ENCODE results near the gene TSEN2.
"Not testable (repeated sequence)": the region's sequence is repeated elsewhere in the genome, so short reads cannot be mapped to it uniquely, and the experiment has no call there.

TSEN2 gene

DNA sequence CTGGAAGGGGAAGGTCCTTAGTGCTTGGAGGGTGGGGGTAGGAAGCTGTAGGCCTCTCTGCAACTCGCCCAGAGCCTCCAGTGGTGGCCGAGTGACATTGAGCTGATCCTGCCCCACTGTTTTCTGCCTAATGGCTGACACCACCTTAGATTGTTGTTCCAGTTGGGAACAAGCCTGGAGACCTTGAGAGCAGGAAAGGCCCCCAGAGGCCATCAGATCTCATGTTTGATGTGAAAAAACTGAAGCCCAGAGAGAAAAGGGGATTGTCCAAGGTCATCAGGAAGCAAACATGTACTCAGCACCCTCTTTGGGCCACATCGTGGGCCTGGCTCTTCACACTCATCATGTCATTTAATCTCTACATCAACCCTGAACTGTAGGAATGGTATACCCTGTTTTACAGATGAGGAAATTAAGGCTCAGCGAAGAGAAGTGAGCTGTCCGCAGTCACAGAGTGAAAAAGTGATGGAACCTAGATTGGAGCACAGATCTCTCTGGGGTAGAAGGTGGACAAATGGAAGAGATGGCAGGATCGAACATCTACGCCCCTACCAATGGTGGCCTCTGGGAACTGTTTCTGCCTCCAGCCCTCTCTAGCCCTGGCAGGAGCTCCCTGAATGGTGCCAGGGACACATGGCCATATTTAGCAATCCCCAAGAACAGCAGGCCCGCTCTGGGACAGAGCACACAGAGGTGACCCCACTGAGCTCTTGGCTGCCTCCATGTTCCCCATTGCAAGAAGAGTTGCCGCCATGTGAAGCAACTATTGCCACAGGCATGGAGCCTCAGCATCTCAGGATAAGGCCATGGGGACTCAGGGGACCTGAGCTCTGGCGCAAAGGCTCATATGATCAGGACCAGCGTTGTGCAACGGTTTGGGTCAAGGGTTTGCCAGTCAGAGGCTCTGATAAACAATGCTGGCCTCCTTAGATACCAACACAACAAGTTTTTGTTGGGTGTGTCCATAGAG lies 31.6 kb upstream of the TSEN2 start:
- DNase-seq, result no peak

DNA sequence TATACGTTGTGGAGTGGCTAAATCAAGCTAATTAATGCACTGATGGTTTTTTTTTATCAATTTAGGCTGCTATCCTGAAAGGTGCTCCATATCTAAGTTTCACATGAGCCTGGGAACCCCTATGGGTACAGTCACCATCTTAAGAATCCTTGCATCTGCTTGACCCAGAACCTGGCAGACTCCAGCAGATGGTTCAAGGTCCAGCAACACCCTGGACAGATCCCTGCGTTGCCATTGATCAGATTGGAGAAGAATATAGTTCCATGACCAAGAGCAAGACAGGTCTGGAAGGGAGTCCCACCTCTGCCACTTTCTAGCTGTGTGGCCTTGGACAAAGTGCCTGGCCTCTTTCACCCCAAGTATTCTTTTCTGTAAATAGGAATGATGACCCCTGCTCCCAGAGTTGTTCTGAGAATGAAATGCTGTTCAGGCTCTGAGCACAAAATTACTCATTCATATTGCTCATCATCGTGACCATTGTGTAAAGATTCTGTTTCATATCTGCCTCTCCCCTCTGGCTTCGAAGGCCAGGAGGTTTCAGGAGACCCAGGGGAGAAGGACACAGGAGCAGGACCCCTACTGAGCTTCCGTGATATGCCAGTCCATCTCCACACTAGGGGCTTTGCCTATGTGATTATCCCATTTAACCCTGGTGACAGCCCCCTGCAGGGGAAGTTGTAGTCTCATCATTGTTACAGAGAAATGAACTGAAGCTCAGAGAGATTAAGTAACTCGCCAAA lies 30.0 kb upstream of the TSEN2 start:
- no peak for DNase-seq

DNA sequence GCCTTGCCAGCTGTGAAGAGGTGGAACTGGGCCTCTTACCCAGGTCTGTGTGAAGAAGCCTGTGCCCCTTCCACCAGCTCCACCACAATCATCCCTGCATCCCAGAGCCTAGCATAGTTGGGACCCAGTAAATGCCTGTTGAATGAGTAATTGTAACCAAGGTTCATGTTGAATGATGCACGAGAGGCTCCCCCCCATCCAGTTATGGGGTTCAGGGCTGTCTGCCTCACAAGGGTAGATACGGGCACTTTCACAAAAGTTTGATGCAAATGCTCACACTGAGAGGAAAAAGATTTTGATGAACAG lies 29.5 kb upstream of the TSEN2 start:
- DNase-seq, result no peak

DNA sequence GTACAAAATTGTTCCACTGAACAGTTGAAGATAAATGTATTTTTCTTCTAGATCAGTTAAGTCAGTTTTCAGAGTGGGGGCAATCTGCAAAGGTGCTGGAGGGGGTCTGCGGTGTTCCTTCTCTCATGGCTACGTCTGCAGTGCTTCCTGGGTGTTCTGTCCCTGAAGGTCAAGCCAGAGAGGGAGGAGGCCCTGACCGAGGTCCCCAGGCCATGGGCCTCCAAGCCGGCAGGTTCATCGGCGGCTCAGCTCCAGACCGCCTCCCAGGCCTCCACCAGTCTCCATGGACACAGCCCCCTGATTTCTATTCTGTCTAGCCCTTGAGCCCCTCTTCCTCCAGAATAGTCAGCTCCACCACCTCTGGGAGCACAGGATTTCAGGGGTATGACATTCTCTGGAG lies 28.5 kb upstream of the TSEN2 start:
- DNase-seq, result no peak

DNA sequence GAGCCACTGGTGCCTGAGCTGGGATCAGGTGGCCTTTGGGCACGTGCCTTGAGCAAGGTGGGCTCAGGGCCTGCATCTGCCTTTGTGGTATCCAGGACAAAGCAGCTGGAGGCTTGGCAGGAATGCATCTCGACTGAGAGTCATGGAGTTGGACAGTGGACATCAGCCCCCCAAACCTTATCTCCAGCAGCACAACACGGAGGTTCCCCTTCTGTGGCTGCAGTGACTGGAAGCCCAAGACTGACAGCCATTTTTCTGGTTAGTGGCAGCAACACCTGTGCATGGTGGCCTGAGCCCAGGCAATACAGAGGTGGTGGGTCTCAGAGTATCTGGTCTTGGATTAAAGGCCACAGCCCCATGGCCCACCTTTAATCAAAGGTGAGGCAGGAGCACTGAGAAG lies 27.8 kb upstream of the TSEN2 start:
- DNase-seq, result no peak

DNA sequence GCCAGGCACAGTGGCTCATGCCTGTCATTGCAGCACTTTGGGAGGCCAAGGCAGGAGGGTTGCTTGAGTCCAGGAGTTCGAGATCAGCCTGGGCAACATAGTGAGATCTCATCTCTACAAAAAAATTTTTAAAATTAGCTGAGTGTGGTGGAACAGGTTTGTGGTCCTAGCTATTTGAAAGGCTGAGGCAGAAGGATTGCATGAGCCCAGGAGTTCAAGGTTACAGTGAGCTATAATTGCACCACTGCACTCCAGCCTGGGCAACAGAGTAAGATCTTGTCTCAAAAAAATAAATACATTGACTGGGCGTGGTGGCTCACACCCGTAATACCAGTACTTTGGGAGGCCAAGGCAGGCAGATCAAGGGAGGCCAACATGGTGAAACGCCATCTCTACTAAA lies 26.9 kb upstream of the TSEN2 start:
- DNase-seq, result not testable (repeated sequence)

DNA sequence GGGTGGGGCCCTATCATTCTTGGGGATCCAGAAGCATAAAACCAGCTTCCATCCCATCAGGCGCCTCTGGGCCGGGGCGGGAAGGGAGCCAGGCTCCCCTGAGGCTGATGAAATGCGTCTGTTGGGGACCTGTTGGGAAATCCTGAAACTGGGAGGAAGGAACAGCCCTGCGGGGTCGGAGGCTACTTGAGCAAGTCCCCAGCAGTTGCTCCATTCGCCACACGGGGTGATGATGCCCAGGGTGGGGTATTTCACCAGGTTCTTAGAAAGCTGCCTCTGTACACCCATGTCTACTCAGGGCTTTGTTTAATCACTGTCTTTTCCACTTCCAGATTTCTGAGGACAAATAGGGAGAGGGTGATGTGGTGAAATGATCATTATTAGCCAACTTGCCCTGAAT lies 25.4 kb upstream of the TSEN2 start:
- DNase-seq, result no peak

DNA sequence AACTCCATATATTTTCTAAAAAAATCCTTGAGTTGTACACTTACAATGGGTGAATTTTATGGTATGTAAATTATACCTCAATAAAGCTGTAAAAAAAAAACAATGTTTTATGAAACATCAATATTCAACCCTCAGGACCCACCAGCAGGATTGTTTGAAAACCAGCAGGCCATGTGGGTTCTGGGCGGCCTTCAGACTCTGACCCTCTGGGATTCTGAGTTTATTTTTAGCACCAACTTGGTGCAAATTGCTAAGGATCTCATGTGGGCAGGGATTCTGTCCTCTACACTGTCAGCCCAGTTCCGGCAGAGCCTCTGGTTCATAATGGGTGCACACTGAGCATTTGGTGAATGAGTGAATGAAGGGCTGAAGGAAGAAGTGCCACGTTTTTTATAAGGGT lies 24.2 kb upstream of the TSEN2 start:
- DNase-seq, result no peak

DNA sequence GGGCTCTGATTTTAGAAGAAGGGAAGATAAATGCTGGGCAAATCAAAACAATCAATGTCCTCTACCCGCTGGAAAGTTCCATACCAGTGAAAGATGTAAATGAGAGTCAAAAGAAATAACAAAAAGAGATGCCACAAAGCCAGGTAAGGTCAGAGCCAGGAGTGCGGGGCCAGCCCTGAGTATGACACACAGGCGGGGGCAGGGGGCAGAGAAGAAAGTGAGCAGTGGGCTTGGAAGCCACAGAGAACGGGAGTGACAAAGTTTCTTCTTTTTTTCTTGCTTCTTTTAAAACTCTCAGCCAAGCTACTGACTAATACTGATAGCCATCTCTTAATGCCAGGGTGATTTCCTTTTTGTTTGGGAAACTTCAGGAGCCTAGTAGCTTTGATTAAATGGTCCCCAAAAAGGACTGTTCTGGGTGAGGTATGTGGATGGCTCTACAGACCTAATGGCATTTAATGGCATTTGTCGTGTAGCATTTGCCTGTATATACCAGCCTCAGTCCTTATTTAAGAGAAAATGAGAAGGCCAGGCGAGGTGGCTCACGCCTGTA lies 23.1 kb upstream of the TSEN2 start:
- DNase-seq, result no peak

DNA sequence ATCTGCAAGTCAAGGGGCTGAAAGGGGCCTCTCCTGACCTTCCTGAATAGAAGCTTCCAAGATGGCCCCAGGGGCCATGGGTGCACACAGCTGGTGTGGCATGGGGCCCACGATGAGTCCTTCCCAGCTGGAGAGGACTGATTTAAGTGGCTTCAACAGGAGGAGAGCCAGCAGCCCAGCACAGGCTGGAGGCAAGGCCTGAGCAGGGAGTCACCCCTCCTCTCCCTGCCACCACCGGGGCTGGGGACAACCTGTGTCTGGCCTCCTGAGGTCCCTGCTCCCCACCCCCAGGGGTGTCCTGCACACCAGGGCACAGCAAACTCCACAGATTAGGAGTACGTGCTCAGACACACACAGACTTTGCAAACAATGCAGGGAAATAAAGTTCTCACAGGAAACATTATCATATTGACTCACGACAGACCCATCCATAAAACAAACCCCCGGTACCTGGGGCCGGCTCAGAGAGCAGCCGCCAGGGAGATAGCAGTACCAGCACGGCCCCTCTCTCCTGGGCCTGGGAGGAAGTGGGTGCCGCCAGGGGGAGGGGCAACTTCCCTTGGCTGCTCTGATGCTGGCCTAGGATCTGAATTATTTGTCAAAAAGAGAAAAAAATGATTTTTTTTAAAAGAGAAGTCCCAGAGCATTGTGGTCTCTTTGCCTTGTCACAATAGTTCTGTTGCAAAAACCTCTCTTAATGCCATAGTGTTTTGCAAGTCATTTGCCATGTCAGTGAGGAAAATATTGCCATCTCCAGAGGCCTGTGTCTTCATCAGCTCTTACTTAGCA lies 21.9 kb upstream of the TSEN2 start:
- no peak for DNase-seq

DNA sequence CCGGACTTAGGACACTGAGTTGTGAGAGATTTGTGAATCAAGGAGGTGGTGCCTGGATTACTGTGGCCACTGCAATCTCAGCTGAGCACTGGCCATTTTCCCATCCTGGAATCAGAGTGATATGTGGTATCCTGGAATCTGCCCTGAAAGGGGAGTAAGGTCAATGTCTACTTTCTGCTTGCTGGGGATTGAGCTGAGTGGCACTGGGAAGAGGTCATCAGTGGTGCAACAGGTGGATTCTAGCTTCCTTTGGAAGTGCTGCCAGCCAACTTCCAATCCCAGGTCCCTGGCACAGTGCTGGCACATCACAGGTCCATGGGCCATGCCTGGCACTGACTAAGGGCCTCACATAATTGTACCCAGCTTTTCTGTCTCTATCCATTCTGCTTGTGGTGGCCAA lies 20.6 kb upstream of the TSEN2 start:
- DNase-seq, result no peak

DNA sequence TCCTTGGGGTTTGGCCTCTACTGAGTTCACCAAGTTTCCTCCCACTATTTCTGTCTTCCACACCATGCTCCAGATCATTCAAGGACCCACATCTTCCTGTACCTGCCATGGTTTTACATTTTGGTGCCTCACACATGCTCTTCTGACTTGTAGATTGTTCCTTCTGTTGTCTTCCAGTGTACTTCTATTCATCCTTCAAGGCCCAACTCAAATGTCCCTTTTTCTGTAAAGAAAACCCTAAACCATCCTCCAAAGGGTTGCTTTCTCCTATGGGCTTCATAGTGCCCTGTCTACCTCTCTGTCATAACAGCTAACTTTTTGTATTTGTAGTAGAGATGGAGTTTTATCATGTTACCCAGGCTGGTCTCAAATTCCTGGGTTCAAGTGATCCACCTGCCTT lies 20.1 kb upstream of the TSEN2 start:
- DNase-seq, result no peak

DNA sequence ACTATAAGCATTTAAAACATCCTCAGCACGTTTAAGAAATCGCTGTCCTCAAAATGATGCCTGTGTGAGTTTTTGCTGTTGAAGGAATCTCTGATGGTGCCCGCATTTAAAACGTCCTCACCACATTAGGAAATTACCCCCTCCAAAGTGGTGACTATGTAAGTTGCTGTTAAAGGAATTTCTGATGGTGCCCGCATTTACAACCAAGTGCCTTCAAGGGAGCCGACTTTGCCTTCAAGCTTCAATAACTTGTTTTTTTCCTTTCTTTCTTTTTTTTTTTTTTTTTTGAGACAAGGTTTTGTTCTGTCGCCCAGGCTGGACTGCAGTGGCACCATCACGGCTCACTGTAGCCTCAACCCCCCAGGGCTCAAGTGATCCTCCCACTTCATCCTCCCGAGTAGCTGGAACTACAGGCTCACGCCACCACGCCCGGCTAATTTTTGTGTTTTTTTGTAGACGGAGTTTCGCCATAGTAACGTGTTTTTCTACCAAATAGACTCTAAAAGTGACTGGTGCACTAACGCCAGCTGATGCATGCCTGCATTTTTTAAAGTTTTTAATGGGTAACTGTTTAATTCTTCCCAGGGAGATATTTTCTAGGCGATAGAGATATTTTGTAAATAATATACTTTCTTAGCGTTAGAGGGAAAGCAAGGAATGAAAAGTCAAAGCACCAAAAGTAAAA lies 19.0 kb upstream of the TSEN2 start:
- no peak for DNase-seq

DNA sequence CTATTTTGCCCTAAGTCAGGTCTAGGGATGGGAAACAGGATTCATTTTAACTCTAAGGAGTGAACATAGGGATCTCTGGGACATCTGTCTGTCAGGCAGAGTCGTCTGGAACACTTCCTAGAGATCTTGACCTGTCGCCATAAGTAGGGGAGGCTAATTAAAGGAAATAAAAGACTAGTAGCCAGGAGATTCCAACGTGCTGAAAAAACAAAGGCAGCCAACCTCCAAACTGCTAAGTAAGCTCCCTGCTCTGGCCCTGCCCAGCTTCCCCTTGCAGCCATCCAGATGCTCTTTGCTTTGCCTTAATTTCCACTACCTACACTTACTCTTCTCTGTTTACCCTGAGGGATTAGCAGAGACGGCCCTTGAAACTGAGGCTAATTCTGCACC lies 18.4 kb upstream of the TSEN2 start:
- DNase-seq, result no peak

DNA sequence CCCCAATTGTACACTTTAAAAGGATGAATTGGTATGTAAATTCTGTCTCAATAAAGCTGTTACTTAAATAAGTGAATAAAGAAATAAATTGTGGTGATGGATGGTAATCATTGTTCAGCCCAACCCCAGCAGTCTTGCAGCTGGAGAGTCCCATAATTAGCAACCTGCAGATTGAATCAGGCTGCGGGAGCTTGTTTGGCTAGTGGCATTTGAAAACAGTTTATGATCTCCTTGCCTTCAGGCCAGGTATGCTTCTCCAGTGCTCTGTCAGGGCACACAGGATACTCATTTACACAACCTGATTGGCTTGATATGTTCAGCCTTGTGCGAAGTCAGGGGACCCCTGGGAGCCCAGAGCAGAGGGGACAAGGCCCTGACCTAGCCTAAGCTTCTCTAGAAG lies 16.5 kb upstream of the TSEN2 start:
- DNase-seq, result no peak

DNA sequence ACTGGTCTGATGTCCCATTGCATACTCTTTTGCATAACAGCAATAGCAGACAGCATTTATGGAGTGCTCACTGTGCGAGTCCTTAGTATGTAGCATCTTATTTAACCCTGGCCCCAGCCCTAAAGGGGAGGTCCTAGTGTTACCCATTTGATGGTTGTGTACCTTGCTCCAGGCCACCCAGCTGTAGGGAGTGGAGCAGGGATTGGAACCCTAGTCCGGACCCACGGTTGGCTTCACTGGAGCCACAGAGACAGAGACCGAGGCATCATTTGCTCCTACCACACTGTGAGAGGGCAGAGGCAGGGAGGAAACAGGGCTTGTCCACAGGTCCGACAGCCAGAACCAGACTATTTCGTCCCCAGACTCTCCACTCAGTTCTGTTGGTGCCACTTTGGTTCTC lies 16.0 kb upstream of the TSEN2 start:
- DNase-seq, result no peak

DNA sequence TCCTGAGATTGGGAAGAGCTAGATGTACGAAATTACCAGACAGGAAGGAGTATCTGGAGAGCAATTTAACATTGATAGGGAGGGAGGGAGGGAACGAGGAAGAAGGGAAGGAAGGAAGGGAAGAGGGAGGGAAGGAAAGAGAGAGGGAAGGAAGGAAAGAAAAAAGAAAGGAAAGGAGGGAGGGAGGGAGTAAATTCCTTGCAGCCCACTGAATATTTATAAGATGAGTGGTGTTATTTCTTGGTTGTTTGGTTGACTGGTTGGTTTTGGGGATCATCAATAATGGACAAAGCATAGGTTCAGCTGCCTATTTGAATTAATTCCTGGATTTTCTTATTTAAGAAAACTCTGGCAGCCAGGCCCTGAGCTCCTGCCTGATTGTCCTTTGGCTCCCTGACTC lies 15.5 kb upstream of the TSEN2 start:
- DNase-seq, result no peak

DNA sequence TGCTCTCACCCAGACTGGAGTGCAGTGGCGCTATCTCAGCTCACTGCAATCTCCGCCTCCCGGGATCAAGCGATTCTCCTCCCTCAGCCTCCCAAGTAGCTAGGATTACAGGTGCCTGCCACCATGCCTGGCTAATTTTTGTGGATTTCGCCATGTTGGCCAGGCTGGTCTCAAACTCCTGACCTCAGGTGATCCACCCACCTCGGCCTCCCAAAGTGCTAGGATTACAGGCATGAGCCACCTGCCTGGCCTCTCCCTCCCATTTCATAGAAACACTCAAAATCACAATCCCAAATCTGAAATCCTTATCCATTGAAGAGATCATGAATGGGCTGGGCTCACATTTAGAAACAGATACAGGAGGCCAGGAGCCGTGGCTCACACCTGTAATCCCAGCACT lies 15.1 kb upstream of the TSEN2 start:
- DNase-seq, result not testable (repeated sequence)

DNA sequence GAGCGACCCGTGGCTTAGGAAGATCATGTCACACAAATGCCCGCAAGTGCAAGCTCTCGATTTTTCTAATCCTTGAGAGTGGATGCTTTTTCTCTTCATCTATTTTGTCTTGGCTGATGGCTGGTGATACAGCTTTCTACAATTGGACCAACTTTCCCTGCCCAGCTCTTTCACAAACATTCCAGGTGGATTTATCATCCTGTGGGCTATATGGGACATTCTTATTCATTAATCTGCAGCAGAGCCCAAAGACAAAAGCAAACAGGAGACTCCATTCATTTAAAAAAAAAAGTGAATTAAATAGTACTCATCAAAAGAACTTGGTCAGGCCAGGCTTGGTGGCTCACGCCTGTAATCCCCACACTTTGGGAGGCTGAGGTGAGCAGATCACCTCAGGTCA lies 14.2 kb upstream of the TSEN2 start:
- DNase-seq, result no peak

DNA sequence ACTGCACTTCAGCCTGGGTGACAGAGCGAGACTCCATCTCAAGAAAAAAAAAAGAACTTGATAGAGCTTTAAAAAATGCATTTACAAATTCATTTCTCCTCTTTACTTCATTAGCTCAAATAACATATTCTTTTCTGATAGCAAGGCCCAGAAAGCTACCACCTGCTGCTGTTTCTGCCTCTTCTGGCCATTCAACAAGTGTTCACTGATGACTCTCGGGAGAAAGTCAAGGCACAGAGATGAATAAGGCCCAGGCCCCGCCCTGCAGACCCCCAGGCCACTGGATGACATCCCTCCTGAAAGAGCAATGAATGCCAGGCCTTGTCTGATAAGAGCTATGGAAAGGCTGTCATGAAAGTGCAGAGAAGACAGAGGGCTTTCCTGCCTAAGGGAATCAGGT lies 13.6 kb upstream of the TSEN2 start:
- DNase-seq, result no peak

DNA sequence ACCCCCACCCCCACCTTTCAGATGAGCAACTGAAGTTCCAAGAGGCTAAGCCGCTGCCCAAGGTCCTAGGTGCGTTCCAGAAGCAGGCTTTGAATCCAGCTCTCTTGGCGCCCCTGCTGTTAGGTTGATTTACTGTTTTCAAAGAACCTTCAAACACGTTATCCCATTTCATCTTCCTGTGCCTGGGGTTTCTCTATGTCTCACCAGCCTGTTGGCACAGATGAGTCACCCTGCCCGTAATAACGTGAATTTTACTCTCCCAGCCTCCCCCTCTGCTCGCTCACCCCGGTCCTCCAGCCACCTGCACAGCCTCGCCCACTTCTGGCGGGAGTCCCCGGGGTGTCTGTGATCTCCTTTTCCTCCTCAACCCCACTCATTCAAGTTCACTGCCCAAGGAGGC lies 13.0 kb upstream of the TSEN2 start:
- DNase-seq, result no peak

DNA sequence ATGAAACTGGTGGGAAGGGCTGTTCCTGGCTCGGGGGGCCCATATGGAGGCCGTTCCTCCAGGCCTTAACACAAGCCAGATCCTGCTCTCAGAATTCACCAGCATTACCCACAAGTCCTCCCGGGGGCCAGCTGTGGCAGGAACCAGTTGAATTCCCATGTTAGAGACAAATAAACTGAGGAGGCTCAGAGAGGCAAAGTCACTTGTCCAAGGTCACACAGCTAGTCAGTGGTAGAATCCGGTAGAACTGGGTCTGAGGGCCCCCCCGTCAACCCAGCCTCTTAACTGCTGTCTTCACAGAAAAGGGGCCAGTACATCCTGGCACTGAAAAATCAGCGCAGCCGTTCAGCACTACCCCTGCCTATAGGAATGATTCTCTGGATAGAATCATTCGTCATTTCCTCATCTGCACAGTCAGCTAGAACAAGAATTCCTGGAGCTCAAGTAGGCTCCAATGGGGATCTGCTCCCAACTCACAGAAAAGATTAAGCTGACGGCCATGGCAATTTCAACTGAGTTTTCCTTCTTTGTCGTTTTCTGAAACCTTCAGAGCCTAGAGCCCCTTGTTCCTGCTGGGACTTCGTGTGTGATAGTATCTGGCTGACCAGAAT lies 12.2 kb upstream of the TSEN2 start:
- DNase-seq, result no peak

All from hematopoietic multipotent progenitor cell treated with erythropoietin and hydrocortisone succinate and interleukin-3 and kit ligand, for 8 days (in vitro differentiated cells).